ENCODE results near the gene EML5. TPM values are rescaled to one million over a fixed set of nuclear protein-coding genes. Genes with fewer than 3 reads are reported as not detected.
A peak's percentile ranks its signal among the peaks of the same experiment; 100 is the strongest.

The EML5 gene
- total and polyA plus RNA-seq, 2 of the 13 experiments (the other 11 are each of a cell fraction or from before 2014, with no cell fraction given), result 0.11 TPM; not detected in 1

DNA sequence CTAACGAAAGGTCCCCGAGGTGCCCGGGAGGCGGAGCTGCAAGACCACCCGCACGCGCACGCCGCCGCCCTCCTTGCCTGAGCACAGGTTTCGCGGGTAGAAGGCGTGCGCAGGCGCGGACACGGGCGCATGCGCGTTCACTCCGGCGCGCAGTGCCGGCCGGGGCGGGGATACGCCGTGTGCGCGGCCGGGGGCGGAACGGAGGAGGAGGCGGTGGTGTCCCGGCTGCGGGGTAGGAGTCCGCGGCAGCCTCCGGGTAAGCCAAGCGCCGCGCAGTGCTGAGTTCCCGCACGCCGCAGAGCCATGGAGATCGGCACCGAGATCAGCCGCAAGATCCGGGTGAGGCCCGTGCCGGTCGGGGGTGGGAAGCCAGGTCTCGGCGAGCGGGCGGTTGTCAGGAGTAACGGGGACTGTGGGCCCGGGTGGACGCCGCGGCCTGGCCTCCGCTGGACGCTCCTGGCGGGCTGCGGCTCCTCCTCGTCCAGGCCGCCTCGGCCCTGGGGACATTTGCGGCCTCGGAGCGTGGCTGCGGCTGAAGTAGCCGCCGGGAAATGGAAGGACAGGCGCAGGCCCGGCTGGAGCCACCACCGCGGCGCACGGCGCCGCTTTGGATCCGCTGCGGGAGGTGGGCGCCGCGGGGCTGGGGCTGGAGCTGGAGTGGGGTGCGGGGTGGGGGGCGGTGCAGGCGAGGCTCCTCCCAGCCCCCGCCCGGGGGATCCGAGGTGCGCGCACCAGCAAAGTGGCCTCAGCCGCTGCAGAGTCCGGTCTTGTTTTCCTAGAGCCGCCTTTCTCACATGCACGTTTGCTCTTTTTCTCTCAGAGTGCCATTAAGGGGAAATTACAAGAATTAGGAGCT is 229.7 kb downstream of the EML5 start, which contains the start of gene ZC3H14 (continued):
- TF ChIP-seq, protein P1, sequence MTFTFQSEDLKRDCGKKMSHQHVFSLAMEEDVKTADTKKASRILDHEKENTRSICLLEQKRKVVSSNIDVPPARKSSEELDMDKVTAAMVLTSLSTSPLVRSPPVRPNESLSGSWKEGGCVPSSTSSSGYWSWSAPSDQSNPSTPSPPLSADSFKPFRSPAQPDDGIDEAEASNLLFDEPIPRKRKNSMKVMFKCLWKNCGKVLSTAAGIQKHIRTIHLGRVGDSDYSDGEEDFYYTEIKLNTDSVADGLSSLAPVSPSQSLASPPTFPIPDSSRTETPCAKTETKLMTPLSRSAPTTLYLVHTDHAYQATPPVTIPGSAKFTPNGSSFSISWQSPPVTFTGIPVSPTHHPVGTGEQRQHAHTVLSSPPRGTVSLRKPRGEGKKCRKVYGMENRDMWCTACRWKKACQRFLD (CRISPR knock-in tag; IDR thresholded peaks at IDR 0.05; ENCODE audit: borderline replicate concordance), result no peak; the same call in 1 of the 2 replicates
- TF ChIP-seq ZNF17 (CRISPR knock-in tag; IDR thresholded peaks at IDR 0.05) (no peak), KDM4B (CRISPR knock-in tag; IDR thresholded peaks at IDR 0.05) (0 out of 2 replicates have a peak, but pooled peaks have one; percentile 15), SATB2 (CRISPR knock-in tag; IDR thresholded peaks at IDR 0.05) (no peak; the same call in 1 of the 2 replicates), ZNF264 (CRISPR knock-in tag; IDR thresholded peaks at IDR 0.05) (0 out of 2 replicates have a peak, but pooled peaks have one; percentile 22), SMAD9 (CRISPR knock-in tag; IDR thresholded peaks at IDR 0.05) (peak; percentile 78; the same call in 1 of the 2 replicates), KLF12 (CRISPR knock-in tag; IDR thresholded peaks at IDR 0.05; ENCODE audit: borderline replicate concordance) (peak; percentile 48; the same call in 1 of the 2 replicates), ZNF552 (CRISPR knock-in tag; IDR thresholded peaks at IDR 0.05; ENCODE audit: borderline replicate concordance) (peak; percentile 87), ZC3H4 (CRISPR knock-in tag; IDR thresholded peaks at IDR 0.05; ENCODE audit: borderline replicate concordance) (0 out of 2 replicates have a peak, but pooled peaks have one; percentile 54), RAD21 (CRISPR knock-in tag; IDR thresholded peaks at IDR 0.05) (peak; percentile 44; the same call in 1 of the 2 replicates), SMAD3 (CRISPR knock-in tag; IDR thresholded peaks at IDR 0.05) (no peak; the same call in 1 of the 2 replicates), ATAD3A (CRISPR knock-in tag; IDR thresholded peaks at IDR 0.05) (no peak), PLRG1 (conservative IDR thresholded peaks at IDR 0.05) (no peak), TAF1 (CRISPR knock-in tag; IDR thresholded peaks at IDR 0.05) (peak; percentile 94), KDM5A (IDR thresholded peaks at IDR 0.05; ENCODE audit: borderline replicate concordance, low read length) (peak; percentile 72; the same call in 1 of the 2 replicates), ASH2L (IDR thresholded peaks at IDR 0.05; ENCODE audit: insufficient read length, low read depth, low read length) (peak; percentile 98), ZNF550 (CRISPR knock-in tag; IDR thresholded peaks at IDR 0.05; ENCODE audit: borderline replicate concordance) (no peak)
- TF ChIP-seq, protein P2, sequence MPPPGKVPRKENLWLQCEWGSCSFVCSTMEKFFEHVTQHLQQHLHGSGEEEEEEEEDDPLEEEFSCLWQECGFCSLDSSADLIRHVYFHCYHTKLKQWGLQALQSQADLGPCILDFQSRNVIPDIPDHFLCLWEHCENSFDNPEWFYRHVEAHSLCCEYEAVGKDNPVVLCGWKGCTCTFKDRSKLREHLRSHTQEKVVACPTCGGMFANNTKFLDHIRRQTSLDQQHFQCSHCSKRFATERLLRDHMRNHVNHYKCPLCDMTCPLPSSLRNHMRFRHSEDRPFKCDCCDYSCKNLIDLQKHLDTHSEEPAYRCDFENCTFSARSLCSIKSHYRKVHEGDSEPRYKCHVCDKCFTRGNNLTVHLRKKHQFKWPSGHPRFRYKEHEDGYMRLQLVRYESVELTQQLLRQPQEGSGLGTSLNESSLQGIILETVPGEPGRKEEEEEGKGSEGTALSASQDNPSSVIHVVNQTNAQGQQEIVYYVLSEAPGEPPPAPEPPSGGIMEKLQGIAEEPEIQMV (CRISPR knock-in tag; IDR thresholded peaks at IDR 0.05; ENCODE audit: low read depth), result peak; percentile 75; the same call in 1 of the 2 replicates
- TF ChIP-seq, protein P3, sequence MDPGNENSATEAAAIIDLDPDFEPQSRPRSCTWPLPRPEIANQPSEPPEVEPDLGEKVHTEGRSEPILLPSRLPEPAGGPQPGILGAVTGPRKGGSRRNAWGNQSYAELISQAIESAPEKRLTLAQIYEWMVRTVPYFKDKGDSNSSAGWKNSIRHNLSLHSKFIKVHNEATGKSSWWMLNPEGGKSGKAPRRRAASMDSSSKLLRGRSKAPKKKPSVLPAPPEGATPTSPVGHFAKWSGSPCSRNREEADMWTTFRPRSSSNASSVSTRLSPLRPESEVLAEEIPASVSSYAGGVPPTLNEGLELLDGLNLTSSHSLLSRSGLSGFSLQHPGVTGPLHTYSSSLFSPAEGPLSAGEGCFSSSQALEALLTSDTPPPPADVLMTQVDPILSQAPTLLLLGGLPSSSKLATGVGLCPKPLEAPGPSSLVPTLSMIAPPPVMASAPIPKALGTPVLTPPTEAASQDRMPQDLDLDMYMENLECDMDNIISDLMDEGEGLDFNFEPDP (CRISPR knock-in tag; conservative IDR thresholded peaks at IDR 0.05), result no peak
- TF ChIP-seq, protein P4, sequence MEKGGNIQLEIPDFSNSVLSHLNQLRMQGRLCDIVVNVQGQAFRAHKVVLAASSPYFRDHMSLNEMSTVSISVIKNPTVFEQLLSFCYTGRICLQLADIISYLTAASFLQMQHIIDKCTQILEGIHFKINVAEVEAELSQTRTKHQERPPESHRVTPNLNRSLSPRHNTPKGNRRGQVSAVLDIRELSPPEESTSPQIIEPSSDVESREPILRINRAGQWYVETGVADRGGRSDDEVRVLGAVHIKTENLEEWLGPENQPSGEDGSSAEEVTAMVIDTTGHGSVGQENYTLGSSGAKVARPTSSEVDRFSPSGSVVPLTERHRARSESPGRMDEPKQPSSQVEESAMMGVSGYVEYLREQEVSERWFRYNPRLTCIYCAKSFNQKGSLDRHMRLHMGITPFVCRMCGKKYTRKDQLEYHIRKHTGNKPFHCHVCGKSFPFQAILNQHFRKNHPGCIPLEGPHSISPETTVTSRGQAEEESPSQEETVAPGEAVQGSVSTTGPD (CRISPR knock-in tag; IDR thresholded peaks at IDR 0.05), result no peak
- TF ChIP-seq, protein P5, sequence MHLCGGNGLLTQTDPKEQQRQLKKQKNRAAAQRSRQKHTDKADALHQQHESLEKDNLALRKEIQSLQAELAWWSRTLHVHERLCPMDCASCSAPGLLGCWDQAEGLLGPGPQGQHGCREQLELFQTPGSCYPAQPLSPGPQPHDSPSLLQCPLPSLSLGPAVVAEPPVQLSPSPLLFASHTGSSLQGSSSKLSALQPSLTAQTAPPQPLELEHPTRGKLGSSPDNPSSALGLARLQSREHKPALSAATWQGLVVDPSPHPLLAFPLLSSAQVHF (CRISPR knock-in tag; IDR thresholded peaks at IDR 0.05), result peak; percentile 95
